H1 (cell line): ENCODE results near the gene CCDC154. TPM values are rescaled to one million over a fixed set of nuclear protein-coding genes. Genes with fewer than 3 reads are reported as not detected.

Experiments used
- CTCF ChIA-PET: fragments of 300-600 bp; sonication (Branson Sonifier 250); formaldehyde crosslinking; loops from one replicate; lab custom pipeline; 2021; ENCODE audit not compliant: partially characterized antibody; lab: Charles Lee
- POLR2A ChIA-PET: fragments of 300-600 bp; sonication (Branson Sonifier 250); formaldehyde crosslinking; loops from one replicate; lab custom pipeline; 2021; ENCODE audit warnings: inconsistent platforms; ENCODE audit not compliant: partially characterized antibody; lab: Charles Lee
- DNase-seq, 2 experiments: peaks; one replicate each; pipeline versions ENCODE4 v3.0.0 to v3.0.0-alpha.2; 2010 to 2022; ENCODE audit warnings: low spot score in 2 of 2, low read depth in 1 of 2, mixed read lengths in 1 of 2
- FAIRE-seq: peaks from 2 replicates; lab custom pipeline; 2011; peaks lifted over from hg19 to GRCh38; lab: Jason Lieb, UNC
- H2AFZ ChIP-seq: 2 replicates; pipeline ENCODE4 v1.8.1; 2012; ENCODE audit warnings: low read length, inconsistent platforms
- H2AK5ac ChIP-seq: 2 replicates; pipeline ENCODE4 v1.6.1; 2013; ENCODE audit warnings: low read depth, low read length
- H2BK120ac ChIP-seq: replicated peaks from 2 replicates; pipeline ENCODE3; 2013; ENCODE audit warnings: low read depth, low read length, inconsistent platforms
- H2BK12ac ChIP-seq: 2 replicates; pipeline ENCODE4 v1.6.1; 2013; ENCODE audit warnings: low read depth, low read length
- H2BK15ac ChIP-seq: 2 replicates; pipeline ENCODE4 v1.6.1; 2013; ENCODE audit warnings: low read length
- H2BK20ac ChIP-seq: 2 replicates; pipeline ENCODE4 v1.6.1; 2013; ENCODE audit warnings: low read length
- H2BK5ac ChIP-seq: 2 replicates; pipeline ENCODE4 v1.6.1; 2013; ENCODE audit warnings: low read depth, low read length
- H3K14ac ChIP-seq: 2 replicates; pipeline ENCODE4 v1.6.1; 2013; ENCODE audit warnings: inconsistent platforms; ENCODE audit not compliant: insufficient read length
- H3K18ac ChIP-seq: 2 replicates; pipeline ENCODE4 v1.6.1; 2013; ENCODE audit warnings: low read length; ENCODE audit errors: extremely low read depth
- H3K23ac ChIP-seq: 2 replicates; pipeline ENCODE4 v1.6.1; 2013; ENCODE audit warnings: inconsistent platforms; ENCODE audit not compliant: insufficient read length
- H3K23me2 ChIP-seq: 2 replicates; pipeline ENCODE4 v1.6.1; 2013; ENCODE audit warnings: low read depth, low read length
- H3K27ac ChIP-seq: 2 replicates; pipeline ENCODE4 v1.6.1; 2011; ENCODE audit warnings: low read depth, low read length, inconsistent platforms
- H3K27me3 ChIP-seq, 4 experiments: replicated peaks in 1 of 4; 1 replicate in 1 of 4; 2 replicates in 3 of 4; pipeline versions ENCODE4 v1.6.1 to v1.8.1; 2011 to 2013; ENCODE audit warnings: low read length in 3 of 4, mild to moderate bottlenecking in 3 of 4, inconsistent platforms in 2 of 4, mixed read lengths in 2 of 4, moderate library complexity in 1 of 4; ENCODE audit not compliant: control insufficient read depth in 3 of 4, insufficient read depth in 3 of 4; ENCODE audit errors: extremely low read depth in 1 of 4
- H3K36me3 ChIP-seq, 4 experiments: 2 replicates each; pipeline versions ENCODE4 v1.6.1 to v1.8.1; 2011 to 2013; ENCODE audit warnings: mild to moderate bottlenecking in 4 of 4, low read length in 3 of 4, moderate library complexity in 2 of 4, control low read depth in 1 of 4, inconsistent platforms in 1 of 4; ENCODE audit not compliant: insufficient read depth in 4 of 4, control insufficient read depth in 2 of 4
- H3K4ac ChIP-seq: replicated peaks from 2 replicates; pipeline ENCODE3; 2013; ENCODE audit warnings: low read length, low read depth, mixed read lengths, inconsistent platforms; ENCODE audit not compliant: insufficient read length
- H3K4me1 ChIP-seq, 4 experiments: replicated peaks in 1 of 4; 1 replicate in 1 of 4; 2 replicates in 3 of 4; pipeline versions ENCODE4 v1.6.1 to v1.8.1; 2011 to 2013; ENCODE audit warnings: low read length in 3 of 4, inconsistent platforms in 2 of 4, mixed read lengths in 1 of 4; ENCODE audit not compliant: insufficient read depth in 4 of 4, control insufficient read depth in 3 of 4
- H3K4me2 ChIP-seq, 2 experiments: 2 replicates each; pipeline versions ENCODE4 v1.6.1 to v1.8.1; 2011 to 2013; ENCODE audit warnings: low read depth in 2 of 2, low read length in 2 of 2, control low read depth in 1 of 2, inconsistent platforms in 1 of 2, mild to moderate bottlenecking in 1 of 2; ENCODE audit not compliant: insufficient read depth in 1 of 2
- H3K4me3 ChIP-seq, 4 experiments: fragments of 200-600, 300-600 bp in 1 of 4; sonication (generic), shearing (Covaris generic), sonication (Bioruptor Twin) in 1 of 4; 2 replicates each; pipeline versions ENCODE4 v1.5.1 to v1.8.1; 2011 to 2016; ENCODE audit warnings: low read length in 4 of 4, low read depth in 3 of 4, control low read depth in 2 of 4, inconsistent platforms in 2 of 4, mild to moderate bottlenecking in 2 of 4, mixed read lengths in 1 of 4, moderate library complexity in 1 of 4; ENCODE audit not compliant: insufficient read depth in 2 of 4; ENCODE audit errors: extremely low read depth in 1 of 4
- H3K56ac ChIP-seq: replicated peaks from 2 replicates; pipeline ENCODE3; 2013; ENCODE audit warnings: low read depth, mild to moderate bottlenecking, mixed read lengths, low read length, inconsistent platforms; ENCODE audit not compliant: insufficient read length
- H3K79me1 ChIP-seq: 2 replicates; pipeline ENCODE4 v1.6.1; 2013; ENCODE audit warnings: low read depth, low read length, control low read depth
- H3K79me2 ChIP-seq, 2 experiments: 2 replicates each; pipeline versions ENCODE4 v1.6.1 to v1.8.1; 2012 to 2013; ENCODE audit warnings: low read length in 2 of 2, mild to moderate bottlenecking in 2 of 2, inconsistent platforms in 1 of 2; ENCODE audit not compliant: insufficient read depth in 2 of 2, control insufficient read depth in 1 of 2
- H3K9ac ChIP-seq, 4 experiments: replicated peaks in 1 of 4; 1 replicate in 1 of 4; 2 replicates in 3 of 4; pipeline versions ENCODE4 v1.6.1 to v1.8.1; 2011 to 2013; ENCODE audit warnings: low read depth in 3 of 4, low read length in 3 of 4, control low read depth in 2 of 4, mild to moderate bottlenecking in 2 of 4, moderate library complexity in 2 of 4, inconsistent platforms in 1 of 4; ENCODE audit errors: extremely low read depth in 1 of 4
- H3K9me3 ChIP-seq, 2 experiments: 2 replicates each; pipeline versions ENCODE4 v1.6.1 to v1.8.1; 2012 to 2013; ENCODE audit warnings: mild to moderate bottlenecking in 2 of 2, moderate library complexity in 2 of 2, control low read depth in 1 of 2, inconsistent platforms in 1 of 2, low read depth in 1 of 2, low read length in 1 of 2, mixed read lengths in 1 of 2; ENCODE audit not compliant: insufficient read depth in 2 of 2
- H4K20me1 ChIP-seq, 2 experiments: replicated peaks in 1 of 2; 2 replicates each; pipeline versions ENCODE3 to v1.8.1; 2011 to 2013; ENCODE audit warnings: inconsistent platforms in 2 of 2, low read length in 2 of 2, mild to moderate bottlenecking in 1 of 2; ENCODE audit not compliant: insufficient read depth in 2 of 2, control insufficient read depth in 1 of 2
- H4K5ac ChIP-seq: 2 replicates; pipeline ENCODE4 v1.6.1; 2013; ENCODE audit warnings: low read length, low read depth, mixed read lengths, inconsistent platforms; ENCODE audit not compliant: insufficient read length
- H4K8ac ChIP-seq: 2 replicates; pipeline ENCODE4 v1.8.0; 2013; ENCODE audit warnings: mild to moderate bottlenecking, moderate library complexity, low read length, inconsistent platforms; ENCODE audit not compliant: insufficient read depth; ENCODE audit errors: extremely low read depth
- H4K91ac ChIP-seq: replicated peaks from 2 replicates; pipeline ENCODE3; 2013; ENCODE audit warnings: low read length, mixed read lengths, inconsistent platforms; ENCODE audit not compliant: insufficient read length
- FOSL1 ChIP-seq: IDR thresholded peaks from 2 replicates; pipeline ENCODE4 v1.6.1; 2011; ENCODE audit warnings: mild to moderate bottlenecking, low read depth, low read length, moderate library complexity; ENCODE audit not compliant: insufficient read depth
- SIN3A ChIP-seq, 2 experiments: IDR thresholded peaks in 1 of 2; conservative IDR thresholded peaks in 1 of 2; 2 replicates each; pipeline ENCODE4 v1.6.1; 2011 to 2012; ENCODE audit warnings: low read length in 2 of 2, improper control_type of control experiment in 1 of 2, low read depth in 1 of 2, mild to moderate bottlenecking in 1 of 2
- SP2 ChIP-seq: IDR thresholded peaks from 2 replicates; pipeline ENCODE4 v1.6.1; 2012; ENCODE audit warnings: mild to moderate bottlenecking, low read length, inconsistent platforms
- WGBS, 2 experiments: shearing (Covaris generic) in 1 of 2; methylation state at CpG; one replicate each; pipeline versions ENCODE4 v1.1.6 to v1.1.7; 2013 to 2015; ENCODE audit warnings: low lambda C conversion rate in 2 of 2, mixed read lengths in 2 of 2, inconsistent platforms in 1 of 2, low coverage in 1 of 2, missing lambda C conversion rate in 1 of 2; ENCODE audit not compliant: insufficient replicate concordance in 2 of 2, insufficient coverage in 1 of 2, insufficient read length in 1 of 2; ENCODE audit errors: extremely low coverage in 1 of 2, missing lambda C conversion rate in 1 of 2; 5-methylcytosine and 5-hydroxymethylcytosine counted together
- polyA plus RNA-seq, 7 experiments: library from polyadenylated mRNA; depleted of rRNA in 3 of 7; stranded (reverse) in 5 of 7; unstranded in 2 of 7; fragments of >200 nt in 5 of 7; fragments of 200-250 nt in 2 of 7; gene quantifications; 1 replicate in 5 of 7; 2 replicates in 1 of 7; 4 replicates in 1 of 7; pipeline versions ENCODE4 v1.2.1 to v1.2.3, GENCODE V29; 2011 to 2013; ENCODE audit warnings: missing spikeins in 2 of 7, mixed read lengths in 2 of 7
- total RNA-seq: library from RNA; stranded (reverse); fragmentation: NEBNext Ultra II Directional; extraction: Animal tissue kit (Norgen Biotek cat#: 25700); gene quantifications from 2 replicates; pipeline ENCODE4 v1.2.1, GENCODE V29; 2021

Gene CCDC154
- total and polyA plus RNA-seq, 2 of the 8 experiments (the other 6 are each of a cell fraction or from before 2014, with no cell fraction given), result 0.15 to 0.88 TPM

DNA sequence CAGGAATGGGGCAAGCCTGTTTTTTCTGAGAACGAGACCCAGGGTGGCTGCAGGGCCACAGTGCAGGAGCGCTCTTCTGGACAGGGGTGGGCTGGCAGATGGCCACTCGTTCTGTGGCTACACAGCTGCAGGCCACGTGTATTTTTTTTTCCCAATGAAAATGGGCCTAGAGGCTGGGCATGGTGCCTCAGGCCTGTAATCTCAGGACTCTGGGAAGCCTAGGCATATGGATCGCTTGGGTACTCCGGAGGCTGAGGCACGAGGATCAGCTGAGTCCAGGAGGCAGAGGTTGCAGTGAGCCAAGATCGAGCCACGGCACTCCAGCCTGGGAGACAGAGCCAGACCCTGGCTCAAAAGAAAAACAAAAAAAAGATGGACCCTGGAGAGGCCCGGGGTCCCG, 36.6 kb downstream of the CCDC154 start:
- CTCF ChIA-PET, result interaction anchor here (0.6 to 1.6 kb wide), 8 partner anchors 19 to 716 kb away, joined by 3 to 10 read pairs (median 4); no protein-coding TSS in a partner anchor
- peak overlapping the region; percentile 36; the same call in 1 of the 2 replicates for H4K8ac ChIP-seq
- H3K14ac ChIP-seq, result no peak overlapping the region
- no peak overlapping the region for H3K18ac ChIP-seq
- peak overlapping the region in 1 of 4 experiments; percentile 76; a peak in 3 of 8 replicates for H3K4me3 ChIP-seq
- no peak overlapping the region for H3K27ac ChIP-seq
- POLR2A ChIA-PET, result interaction anchor here (0.6 to 1.5 kb wide), 7 partner anchors 10 to 1056 kb away, joined by 3 to 6 read pairs (median 4); partner anchors contain the start of gene UQCC4
- FAIRE-seq (no peak), DNase-seq (no peak)
- H4K20me1 ChIP-seq, result peaks cover 2 to 21% of the 10 kb centered on the region in 2 experiments
- H3K27me3 ChIP-seq, result no peaks in the 10 kb centered on the region
- no peak overlapping the region for H2BK12ac ChIP-seq
- TF ChIP-seq SIN3A (conservative IDR thresholded peaks at IDR 0.05 in 1 of 2, IDR thresholded peaks at IDR 0.05 in 1 of 2; ENCODE audit: low read depth in 1 of 2, low read length in 2 of 2), result 0 out of 4 replicates have a peak, but pooled peaks of 1 of the 2 experiments have one; percentile 4
- no peak for TF ChIP-seq FOSL1
- no peak for TF ChIP-seq SP2
- no peak overlapping the region for H4K91ac ChIP-seq
- H3K4ac ChIP-seq, result no peak overlapping the region
- H4K5ac ChIP-seq, result no peak overlapping the region
- H3K4me1 ChIP-seq, result no peaks in the 10 kb centered on the region
- peaks cover 2% of the 10 kb centered on the region; the same call in 1 of the 2 replicates for H3K23me2 ChIP-seq
- peak overlapping the region; percentile 59 to 95; a peak in 3 of 4 replicates for H3K4me2 ChIP-seq
- H3K9me3 ChIP-seq, result no peaks in the 10 kb centered on the region
- peaks cover 0 to 23% of the 10 kb centered on the region in 2 experiments; a peak in 2 of 4 replicates for H3K79me2 ChIP-seq
- H2BK20ac ChIP-seq, result no peak overlapping the region
- 0 out of 7 replicates have a peak overlapping the region, but pooled peaks of 1 of the 4 experiments have one; percentile 14 for H3K9ac ChIP-seq
- no peak overlapping the region for H2AFZ ChIP-seq
- H3K79me1 ChIP-seq, result peaks cover 9% of the 10 kb centered on the region; the same call in 1 of the 2 replicates
- H2BK15ac ChIP-seq, result no peak overlapping the region
- no peak overlapping the region for H3K56ac ChIP-seq
- H3K23ac ChIP-seq, result no peak overlapping the region
- H3K36me3 ChIP-seq, result peaks cover 0 to 2% (median 0%) of the 10 kb centered on the region in 4 experiments; a peak in 4 of 8 replicates
- no peak overlapping the region for H2AK5ac ChIP-seq
- 85% methylated on average over 7 of the region's 11 CpGs; no CpG with 5 or more reads in 1 of the 2 experiments for WGBS, 2 experiments
- no peak overlapping the region for H2BK5ac ChIP-seq
- H2BK120ac ChIP-seq, result no peak overlapping the region
